GM11168 (cell line): ENCODE results near the gene EPAS1.

ENCODE experiments used
- in situ Hi-C: fragments of 300-500 bp; cut with MboI; formaldehyde crosslinking; loops from one replicate; pipeline ENCODE4 v1.12.0; 2022; ENCODE audit warnings: low sequenced_read_pairs; ENCODE audit not compliant: unreplicated experiment

The EPAS1 gene

DNA sequence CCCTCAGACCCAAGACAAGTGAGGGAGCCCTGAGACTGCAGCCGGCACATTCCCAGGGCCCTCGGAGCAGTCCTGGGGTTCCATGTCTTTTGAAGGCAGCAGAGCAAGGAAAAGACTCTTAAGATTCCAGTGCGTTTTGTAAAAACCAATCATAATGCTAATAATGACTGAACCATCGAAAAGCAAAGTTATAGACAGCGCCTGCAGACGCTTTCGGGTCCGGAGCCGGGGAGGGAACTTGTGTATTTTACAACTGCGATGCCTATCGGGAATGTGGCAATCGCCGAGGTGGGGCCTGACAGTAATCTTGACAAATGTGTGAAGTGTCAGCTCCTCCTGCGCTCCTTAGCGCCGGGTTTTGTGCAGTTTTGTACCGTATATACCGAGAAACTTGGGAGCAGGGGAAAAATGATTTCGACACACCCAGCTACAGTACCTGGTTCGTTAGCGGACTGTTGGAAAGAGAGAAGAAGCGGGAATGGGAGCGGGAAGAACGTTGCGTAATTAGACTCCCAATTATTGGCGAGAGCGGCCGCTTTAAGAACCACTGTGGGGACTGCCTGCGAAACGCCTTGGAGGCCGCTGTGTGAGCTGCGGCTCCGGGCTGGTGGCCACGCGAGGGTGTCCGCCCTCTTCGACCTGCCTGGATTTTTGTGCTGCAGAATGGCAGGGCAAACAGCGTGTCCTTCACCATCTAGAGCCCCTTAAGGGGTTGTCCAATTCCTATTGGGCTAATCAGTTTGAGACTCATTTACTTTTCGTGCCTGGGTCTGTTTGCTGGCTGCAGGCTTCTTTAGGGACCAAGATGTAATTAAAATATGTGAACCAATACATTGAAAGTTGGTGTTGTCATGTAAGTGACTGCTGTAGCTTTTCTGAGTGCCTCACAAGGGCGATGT lies 2.4 kb downstream of the EPAS1 start:
- in situ Hi-C loops, result no loop called here

DNA sequence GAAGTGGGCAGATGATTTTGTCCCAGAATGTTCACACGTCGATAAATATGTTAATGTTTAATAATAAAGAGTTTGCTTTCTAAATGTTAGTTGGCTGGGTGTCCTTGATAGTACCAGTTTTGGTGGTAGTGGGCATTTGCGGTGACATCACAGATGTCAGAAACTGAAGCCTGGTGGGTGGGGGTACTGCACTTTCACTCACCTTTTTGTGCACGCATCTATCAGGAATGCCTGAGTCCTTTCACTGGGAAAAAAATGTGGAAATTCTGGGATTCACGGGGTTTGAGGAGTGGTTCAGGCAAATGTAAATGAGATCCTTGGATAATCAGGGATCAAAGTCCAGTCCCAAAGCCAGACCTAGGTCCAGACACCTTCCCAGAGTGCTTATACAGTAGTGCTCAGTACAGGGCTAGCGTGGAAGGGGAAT lies 3.2 kb downstream of the EPAS1 start:
- in situ Hi-C loops, result no loop called here

DNA sequence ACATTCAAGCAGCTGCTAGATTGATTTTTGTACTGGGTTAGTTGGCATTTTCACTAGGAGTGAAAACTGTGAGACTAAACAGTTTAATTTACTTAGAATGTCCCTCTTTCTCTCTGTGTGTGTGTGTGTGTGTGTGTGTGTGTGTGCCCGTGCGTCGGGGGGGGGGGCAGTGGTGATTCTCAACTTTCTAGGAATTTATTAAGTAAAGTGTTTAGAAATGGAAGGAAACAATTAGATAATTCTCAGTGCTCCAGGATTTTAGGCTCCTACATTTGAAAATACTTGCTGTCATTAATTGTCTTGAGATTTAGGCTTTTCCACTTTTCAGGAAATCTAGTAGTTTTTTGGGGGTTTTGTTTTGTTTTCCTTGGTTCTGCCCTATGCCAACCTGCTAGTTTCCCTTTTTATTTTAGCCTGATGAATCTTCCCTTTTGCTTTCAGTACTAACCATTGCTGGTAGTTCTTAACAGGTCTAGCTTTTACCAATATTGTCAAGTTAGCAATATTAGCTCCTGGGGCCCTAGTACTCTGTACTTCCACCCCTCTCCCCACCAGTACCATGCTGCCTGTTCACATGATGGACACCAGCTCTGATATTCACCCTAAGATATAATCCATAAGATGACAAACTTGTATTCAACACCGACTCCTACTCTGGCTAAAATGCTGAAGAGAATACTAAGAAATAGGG lies 4.9 kb downstream of the EPAS1 start:
- in situ Hi-C loops, result no loop called here

DNA sequence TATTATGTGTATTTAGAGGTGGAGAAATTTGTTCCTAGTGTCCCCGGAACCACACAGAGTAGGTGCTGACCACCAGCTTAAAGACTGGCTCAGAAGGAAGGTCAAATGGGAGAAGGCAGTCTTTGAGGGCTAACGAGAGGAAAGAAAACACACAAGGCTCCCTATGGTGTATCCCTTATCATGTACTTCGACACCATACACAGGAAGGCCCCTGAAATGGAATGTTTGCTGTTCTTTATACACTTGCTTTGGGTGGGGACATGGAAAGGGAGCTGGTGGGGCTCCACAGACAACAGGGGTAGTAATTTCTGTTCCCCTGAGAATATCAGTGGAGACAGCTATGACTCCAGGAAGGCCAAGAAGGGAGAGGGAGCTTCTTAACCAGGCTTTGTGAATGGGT lies 6.0 kb downstream of the EPAS1 start:
- in situ Hi-C loops, result no loop called here

DNA sequence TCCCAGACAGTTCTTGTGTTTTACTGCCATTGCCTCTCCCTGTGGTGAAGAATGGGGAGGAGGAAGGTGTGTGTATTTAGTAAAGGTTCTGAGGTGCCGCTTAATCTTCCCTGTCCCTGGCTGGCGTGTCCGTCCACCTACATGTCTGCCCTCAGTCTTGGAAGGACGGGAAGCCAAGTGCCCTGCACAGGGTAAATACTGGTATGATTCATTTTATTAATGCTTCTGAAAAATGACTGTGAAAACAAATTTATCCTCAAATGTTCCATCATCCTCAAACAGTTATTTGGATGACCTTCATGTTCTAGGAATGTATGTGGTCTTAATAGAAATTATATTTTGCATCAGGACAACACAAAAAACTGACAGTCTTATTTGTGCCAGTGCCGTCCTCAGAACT lies 6.6 kb downstream of the EPAS1 start:
- in situ Hi-C loops, result no loop called here

DNA sequence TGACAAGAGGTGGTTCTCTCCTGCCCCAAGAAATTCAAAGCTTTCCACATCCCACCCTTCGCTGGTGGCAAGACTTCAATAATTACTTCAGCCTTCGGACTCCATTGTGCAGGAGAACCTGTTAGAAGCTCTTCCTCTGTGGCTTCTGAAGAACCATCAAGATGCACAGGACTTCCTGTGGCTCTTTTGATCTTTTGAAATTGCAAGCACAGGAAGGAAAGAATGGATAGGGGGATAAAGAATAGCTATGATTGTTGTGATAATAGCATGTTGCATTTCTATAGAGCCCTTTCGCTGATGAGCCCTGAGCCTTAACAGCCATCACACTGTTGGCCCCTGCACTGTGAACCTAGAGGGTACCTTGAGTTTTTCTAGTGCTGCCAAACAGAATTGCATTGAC lies 7.4 kb downstream of the EPAS1 start:
- in situ Hi-C loops, result no loop called here

DNA sequence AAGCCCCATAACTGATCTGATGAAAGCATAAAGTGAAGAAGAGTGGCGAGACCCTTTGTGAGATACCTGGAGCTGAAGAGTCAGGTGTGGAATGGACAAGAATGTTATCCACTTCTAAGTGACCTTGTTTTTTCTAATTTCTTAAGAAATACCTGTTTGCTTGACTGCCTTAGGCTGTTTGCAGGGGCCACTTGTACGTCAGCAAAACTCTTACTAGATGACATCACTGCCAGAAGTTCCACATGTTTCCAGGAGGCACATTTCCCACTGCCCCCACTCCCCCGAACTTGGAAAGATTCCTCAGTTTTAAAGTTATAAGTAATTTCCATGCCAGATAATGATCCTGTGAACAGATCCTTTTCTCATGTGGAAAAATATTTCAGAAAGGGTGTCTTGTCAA lies 8.0 kb downstream of the EPAS1 start:
- in situ Hi-C loops, result no loop called here

DNA sequence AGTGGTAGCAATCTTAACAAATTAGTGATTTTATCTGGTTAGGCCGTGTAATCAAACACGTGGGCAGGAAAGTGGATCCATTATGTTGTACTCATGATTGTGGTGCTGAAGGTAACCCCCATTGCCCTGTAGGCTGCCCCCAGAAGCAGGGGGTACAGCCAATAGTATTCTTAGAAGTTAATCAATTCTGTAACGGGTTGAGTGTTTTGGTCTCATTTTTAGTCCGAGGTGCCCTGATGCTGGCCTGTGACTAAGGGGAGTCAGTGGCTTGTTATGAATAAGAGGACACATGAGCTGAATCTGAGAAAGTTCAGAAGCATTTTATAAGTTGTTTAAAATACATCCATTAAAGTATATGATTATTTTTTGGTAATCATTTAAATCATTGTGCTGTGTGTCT lies 8.6 kb downstream of the EPAS1 start:
- in situ Hi-C loops, result no loop called here

DNA sequence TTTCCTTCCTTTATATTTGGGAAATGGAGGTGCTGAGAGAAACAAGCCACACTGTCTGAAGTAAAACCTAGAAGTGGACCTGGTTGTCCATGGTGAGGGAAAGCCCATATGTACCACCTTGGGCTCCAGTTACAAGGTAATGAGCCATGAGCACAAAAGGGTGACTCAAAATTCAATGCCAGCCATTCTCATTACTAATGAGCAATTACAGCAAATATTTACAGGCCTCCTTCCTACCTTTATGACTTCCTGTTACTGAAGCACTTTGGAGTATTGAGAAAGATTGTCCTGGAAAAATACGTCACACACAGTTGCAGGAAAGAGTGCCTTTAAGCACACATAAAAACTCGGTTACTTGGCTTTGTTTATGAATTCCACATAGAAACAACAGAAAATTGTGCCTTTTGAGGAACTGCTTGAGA lies 9.1 kb downstream of the EPAS1 start:
- in situ Hi-C loops, result no loop called here

DNA sequence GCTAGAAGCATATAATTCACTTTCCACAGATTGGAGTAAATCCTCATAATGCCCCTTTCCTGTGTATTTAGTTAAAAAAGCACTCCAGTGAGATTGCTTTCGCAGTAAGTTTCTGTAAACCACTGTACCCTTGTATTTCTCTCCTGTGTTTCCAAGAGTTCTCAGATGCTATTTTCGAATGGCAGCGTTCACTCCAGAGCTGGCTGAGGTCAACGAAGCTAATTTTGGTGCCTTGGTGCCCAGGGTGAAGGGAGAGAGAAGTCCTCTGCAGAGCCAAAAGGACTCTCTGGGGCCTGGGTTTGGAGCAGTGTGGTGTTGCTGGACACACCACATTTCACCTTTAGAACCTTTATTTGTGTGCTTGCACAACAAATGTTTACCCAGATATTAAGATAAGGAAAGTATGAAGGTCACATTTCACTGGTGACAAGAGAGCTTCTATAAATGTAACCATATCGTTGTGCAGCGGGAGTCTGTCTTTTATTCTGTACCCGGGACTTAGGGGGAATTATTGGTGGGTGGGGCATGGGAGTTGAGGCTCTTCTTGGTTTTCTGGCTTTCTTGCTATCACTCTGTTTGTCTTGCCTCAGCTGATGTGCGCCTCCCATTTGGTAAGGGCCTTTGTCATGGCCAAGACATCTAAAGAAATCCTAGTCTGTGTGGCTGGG lies 9.9 kb downstream of the EPAS1 start:
- in situ Hi-C loops, result no loop called here

DNA sequence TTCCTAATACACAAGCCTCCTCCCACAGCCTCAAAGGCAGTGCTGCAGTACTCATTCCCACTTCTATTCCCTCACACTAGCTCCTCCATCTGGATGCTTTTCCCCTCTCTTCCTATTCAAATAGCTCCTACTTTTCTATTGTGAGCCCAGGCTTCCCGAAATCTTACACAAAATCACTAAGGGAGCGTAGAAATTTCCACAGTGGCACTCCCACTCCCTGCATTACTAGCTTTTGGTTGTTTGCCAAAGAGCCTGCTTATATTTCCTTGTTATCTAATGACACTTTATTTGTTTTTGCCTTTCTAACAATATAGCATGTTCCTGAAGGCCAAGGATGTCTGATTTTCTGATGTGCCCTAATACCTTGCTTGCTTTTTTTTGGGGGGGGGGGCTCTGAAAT lies 10.9 kb downstream of the EPAS1 start:
- in situ Hi-C loops, result no loop called here

DNA sequence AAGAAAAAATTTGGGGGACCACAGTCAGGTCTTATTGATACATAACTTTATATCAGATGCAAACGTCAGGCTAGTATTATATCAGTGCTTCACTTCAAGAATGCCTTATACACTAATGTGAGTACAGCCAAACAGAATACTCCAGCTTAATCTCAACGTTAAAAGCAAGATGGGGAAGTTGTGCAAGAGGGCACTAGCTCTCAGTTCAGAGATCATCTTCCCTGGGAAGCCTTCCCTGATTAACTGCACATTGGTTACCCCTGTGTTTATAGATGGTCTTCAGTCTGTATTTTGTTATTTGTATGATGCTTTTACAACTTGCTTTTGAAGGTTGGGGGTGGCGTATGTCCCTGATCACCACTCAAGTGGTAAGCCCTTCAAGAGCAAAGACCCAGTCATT lies 11.4 kb downstream of the EPAS1 start:
- in situ Hi-C loops, result no loop called here

DNA sequence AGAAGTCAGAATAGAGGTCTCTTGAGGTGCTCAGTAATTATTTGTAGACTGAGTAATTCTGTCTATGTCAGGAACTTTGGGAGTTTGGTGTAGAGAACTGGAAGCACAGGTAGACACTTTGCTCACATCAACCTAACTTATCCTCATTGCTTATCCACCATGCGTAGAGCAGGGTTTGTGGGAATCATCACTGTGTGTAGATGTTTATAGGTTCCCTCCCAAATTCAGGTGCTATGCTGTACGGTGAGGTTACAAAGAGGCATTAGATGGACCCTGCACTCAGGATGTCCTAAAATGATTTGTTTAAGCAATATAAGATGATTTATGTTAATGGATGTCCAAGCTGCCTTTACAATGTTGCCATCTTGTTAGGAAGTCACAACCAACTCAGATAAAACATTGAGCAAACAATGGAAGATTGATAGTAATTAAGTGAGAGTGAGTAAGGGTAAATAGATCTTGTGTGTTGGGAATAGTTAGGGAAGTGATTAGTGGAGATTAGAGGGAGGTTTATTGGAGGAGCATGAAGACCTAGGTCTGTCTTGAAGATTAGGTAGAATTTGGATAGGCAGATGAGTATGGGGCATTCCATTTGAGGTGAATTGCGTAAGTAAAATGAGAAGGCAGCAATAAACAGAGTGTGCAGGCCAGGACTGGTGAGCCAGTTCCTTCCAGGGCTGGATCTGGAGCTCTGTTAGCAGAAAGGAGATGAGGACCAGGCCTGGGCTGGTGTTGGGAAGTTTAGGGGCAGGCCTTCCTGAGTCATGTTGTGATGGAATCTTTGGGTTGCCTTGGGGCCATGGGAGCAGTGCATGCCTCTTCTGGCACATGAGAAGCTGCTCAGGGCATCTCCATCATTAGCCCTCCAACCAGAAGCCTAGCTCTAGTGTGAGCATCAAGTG lies 12.1 kb downstream of the EPAS1 start:
- in situ Hi-C loops, result no loop called here

DNA sequence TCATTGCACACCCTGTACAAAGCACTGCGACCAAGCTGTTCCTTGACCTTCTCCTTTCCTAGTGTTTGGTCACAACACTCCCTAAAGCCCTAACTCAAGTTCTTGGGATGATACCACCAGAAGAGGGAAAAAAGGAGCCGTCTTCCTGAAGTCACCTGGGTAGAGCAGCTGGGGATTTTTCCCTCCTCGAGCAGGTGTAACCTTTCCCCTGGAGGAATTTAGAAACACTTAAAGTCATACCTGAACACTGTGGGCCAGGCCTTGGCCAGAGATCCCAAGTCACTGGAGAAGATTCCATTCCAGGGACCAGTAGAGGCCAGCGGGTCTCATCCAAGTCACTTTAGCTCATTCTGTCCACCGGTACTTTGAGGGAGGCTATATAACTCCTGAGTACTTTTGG lies 13.2 kb downstream of the EPAS1 start:
- in situ Hi-C loops, result no loop called here

DNA sequence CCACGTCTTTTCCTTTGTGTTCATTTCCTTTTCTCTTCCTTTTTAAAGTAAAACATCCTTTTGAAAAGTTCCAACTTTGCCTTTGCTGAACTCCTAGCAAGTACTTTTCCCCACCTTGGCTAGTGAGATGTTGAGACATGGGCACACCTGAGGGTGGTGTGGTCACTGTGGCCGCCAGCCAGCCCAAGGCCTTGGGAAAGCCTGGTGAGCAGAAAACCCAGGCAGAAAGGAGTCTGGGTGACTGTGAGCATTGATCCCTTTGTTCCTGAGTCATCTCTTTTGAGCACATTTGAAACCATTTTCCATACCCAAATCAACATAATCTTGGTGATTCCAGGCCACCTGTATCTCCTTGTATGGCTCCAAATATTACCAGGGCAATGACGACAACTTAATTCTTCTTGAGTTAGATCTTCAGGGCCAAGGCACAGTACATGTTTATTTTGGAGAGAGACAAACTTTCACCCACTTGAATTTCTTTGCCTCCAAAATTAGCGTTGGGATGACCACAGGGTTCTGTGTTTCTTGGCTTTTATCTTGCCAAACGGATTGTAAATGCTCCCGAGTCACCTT lies 14.5 kb downstream of the EPAS1 start:
- in situ Hi-C loops, result no loop called here

DNA sequence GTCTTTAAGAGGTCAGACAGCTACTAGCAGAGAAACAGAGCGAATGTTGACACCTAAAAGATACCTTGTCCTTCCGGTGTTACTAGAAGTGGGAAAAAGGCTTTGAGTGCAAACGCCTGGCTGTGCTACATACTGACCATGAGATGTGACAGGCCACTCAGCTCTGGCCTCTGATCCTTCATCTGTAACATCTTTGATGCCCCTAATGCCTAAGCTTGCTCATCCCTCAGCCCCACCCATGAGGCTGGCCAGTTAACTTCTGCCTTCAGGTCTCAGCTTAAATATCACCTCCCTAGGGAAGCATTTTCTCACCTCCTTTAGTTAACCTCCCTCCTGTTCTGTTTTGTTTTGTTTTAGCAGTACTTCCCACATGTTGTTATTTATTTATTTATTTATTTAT lies 15.9 kb downstream of the EPAS1 start:
- in situ Hi-C loops, result no loop called here

DNA sequence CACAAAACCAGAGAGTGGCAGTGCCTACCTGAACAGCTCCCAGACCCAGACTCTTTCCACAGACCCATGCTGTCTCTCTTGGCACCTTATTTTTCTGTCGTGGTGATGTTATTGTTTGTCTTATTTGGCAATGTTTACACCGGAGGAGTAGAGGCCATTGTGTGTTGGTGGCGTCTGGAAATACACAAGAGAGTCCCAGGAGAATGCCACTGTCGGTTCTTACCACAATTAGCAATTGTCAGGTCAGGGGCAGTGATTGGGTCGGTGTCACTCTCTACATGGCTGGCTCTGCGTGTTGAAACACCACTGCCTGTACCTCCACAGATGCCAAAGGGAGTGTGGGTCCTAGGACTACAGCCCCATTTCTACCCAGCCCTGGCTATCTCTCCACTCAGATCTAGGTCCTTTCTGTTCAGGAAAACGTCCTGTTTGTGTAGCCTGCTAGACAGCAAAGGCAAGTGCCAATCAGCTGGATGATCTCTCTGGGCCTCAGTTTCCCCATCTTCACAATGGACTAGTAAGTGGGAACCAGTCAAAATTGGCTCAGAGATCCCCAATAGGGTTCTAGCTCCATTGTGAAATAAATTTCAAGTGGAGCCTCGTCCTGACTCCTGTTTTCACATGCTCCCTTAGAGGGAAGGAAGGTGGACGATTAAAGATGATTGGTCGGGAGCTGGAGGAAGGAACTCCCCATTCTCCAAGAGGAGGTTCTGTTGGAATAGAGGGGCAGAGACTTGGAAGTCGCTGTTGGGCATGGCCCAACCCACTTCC lies 17.0 kb downstream of the EPAS1 start:
- in situ Hi-C loops, result no loop called here

DNA sequence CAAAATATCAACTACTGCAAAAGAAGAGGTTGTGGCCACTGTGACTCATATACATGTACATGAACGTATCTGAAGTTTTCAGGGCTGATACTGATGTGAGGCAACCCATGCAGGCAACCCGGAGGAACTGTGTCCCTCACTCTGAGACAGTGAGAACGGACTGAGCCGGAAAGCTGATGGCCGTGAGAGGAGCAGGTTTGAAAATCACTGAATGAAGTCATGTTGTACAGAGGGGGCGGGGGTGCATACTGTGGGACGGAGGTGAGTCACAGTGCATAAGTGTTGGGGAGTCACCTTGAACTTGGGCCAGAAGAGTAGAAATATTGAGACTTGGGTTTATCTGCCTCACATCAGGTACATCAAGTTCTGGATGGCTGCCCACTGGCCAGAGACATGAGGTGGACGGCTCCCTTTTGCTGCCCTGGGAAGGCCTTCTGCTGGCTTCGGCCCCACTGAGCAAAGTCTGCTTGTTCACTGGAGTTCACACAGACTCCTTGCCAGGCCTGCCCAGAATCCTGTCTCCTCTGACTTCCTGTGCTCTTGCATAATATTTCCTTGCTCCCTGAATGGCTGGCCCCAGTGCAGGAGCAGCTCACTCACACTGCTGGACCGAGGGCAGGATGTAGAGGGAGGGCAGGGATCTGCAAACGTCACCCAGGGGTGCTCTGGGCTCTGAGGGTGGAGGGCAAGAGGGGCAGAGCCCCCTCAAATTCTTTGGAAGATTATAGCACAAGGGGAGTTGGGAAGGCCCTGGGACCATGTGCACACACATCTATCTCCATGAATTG lies 18.1 kb downstream of the EPAS1 start:
- in situ Hi-C loops, result no loop called here
